ENCODE results near the gene TRIO. TPM values are rescaled to one million over a fixed set of nuclear protein-coding genes. Genes with fewer than 3 reads are reported as not detected.

Gene TRIO
- total RNA-seq, 1 donor from 2014 or later, result 223 TPM

DNA sequence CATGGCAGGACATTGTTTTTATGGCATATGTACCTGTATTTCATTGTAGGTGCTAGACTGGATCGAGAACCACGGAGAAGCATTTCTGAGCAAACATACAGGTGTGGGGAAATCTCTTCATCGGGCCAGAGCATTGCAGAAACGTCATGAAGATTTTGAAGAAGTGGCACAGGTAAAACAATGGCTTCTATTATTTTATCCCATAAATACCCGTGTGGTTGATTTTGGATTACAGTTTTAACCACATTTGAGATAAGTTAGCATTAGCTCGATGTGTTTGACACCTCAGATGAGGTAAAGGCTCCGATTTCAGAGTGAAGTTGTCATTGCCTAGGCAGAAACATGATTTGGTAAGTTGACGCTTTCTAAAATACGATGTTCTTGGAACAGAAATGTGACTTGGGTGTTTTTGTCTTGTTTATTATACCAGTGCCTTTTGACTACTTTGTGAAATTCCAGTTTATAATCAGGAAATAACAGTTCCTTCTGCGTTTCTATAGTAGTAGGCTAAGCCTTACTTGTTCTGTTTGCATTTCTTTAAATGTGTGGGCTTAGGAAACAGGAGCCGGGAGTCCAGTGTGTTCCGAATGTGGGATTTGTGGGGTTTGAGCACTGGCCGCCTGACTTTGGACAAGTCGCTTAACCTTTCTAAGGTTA lies 187.7 kb downstream of the TRIO start:
- peak overlapping the region; percentile 89 for H3K27ac Mint-ChIP-seq
- DNase-seq (no peak), ATAC-seq (ENCODE audit: low read depth) (no peak)
- ChIA-PET POLR2A (interaction anchor here (1.2 kb wide), 1 partner anchor 44 kb away, joined by 3 read pairs; no protein-coding TSS in a partner anchor), CTCF (interaction anchor here (1.4 to 3.0 kb wide), 2 partner anchors 21 to 318 kb away, joined by 5 to 18 read pairs; no protein-coding TSS in a partner anchor)
- peaks cover 59% of the 10 kb centered on the region for H3K4me1 Mint-ChIP-seq
- TF ChIP-seq, protein P1, sequence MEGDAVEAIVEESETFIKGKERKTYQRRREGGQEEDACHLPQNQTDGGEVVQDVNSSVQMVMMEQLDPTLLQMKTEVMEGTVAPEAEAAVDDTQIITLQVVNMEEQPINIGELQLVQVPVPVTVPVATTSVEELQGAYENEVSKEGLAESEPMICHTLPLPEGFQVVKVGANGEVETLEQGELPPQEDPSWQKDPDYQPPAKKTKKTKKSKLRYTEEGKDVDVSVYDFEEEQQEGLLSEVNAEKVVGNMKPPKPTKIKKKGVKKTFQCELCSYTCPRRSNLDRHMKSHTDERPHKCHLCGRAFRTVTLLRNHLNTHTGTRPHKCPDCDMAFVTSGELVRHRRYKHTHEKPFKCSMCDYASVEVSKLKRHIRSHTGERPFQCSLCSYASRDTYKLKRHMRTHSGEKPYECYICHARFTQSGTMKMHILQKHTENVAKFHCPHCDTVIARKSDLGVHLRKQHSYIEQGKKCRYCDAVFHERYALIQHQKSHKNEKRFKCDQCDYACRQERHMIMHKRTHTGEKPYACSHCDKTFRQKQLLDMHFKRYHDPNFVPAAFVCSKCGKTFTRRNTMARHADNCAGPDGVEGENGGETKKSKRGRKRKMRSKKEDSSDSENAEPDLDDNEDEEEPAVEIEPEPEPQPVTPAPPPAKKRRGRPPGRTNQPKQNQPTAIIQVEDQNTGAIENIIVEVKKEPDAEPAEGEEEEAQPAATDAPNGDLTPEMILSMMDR (IDR thresholded peaks at IDR 0.05), result no peak
- H3K27me3 Mint-ChIP-seq, result no peaks in the 10 kb centered on the region
- peaks cover 60% of the 10 kb centered on the region for H3K36me3 Mint-ChIP-seq (ENCODE audit: low read depth)
- H3K9me3 Mint-ChIP-seq, result no peaks in the 10 kb centered on the region
- intact Hi-C loops (cut with micrococcal nuclease), result loop anchor here (1.0 to 2.0 kb wide), 3 partner anchors 11 to 189 kb away; no protein-coding TSS in a partner anchor
- peak overlapping the region; percentile 74 for H3K4me3 Mint-ChIP-seq

DNA sequence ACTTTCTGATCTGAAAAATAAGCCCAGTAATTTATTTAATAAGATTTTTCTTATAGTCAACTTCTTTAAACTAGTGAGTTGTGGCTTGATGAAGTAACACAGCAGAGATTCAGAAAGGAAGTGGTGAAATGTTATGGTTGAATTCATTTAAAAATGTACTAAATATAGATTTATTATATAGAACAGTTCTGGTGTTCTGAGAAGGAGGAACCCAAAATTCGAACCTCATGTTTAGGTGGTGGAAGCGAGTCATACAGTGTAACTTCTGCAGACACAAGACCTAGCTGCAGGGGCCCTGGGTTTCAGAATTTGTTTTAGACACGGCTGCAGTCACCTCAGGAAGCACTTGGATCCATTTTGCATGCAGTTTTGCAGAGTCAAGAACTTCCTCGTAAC lies 188.2 kb downstream of the TRIO start:
- H3K4me3 Mint-ChIP-seq, result peak overlapping the region; percentile 74
- H3K4me1 Mint-ChIP-seq, result peaks cover 57% of the 10 kb centered on the region
- POLR2A ChIA-PET, result interaction anchor here (1.2 kb wide), 1 partner anchor 44 kb away, joined by 3 read pairs; no protein-coding TSS in a partner anchor
- no peaks in the 10 kb centered on the region for H3K9me3 Mint-ChIP-seq
- ATAC-seq (ENCODE audit: low read depth) (peak; percentile 92), DNase-seq (no peak)
- H3K36me3 Mint-ChIP-seq (ENCODE audit: low read depth), result peaks cover 60% of the 10 kb centered on the region
- CTCF ChIA-PET, result interaction anchor here (1.4 kb wide), 1 partner anchor 317 kb away, joined by 5 read pairs; no protein-coding TSS in a partner anchor
- TF ChIP-seq, protein P1 (IDR thresholded peaks at IDR 0.05), result no peak
- intact Hi-C loops (cut with micrococcal nuclease), result loop anchor here (1.0 to 2.0 kb wide), 3 partner anchors 11 to 189 kb away; no protein-coding TSS in a partner anchor
- H3K27me3 Mint-ChIP-seq, result no peaks in the 10 kb centered on the region
- H3K27ac Mint-ChIP-seq, result peak overlapping the region; percentile 89

DNA sequence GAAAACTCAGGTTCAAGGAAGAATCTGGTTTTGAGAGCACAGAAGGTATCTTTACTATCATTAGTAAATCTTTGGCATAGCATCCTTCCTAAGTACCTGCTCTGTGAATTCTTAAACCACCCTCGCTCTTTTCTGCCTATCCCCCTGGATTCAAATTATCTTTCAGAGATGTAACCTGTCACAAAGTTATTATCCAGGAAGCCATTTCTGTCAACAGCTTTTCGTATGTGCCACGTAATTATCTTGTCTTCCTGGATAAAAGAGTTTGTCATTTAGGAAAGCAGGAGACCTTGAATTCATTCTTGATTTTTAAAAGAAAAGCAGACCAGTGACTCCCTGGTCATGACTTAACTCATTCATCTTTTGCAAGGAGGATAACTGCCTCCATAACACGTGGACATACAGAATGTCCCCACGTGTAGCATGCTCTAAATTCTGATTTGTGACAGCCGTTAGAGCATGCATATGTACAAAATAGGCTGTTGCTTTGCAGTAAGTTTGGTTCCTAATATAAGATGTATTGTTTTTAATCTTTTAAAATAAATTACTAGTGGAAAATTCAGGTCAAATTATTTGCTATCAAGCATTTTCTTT lies 189.0 kb downstream of the TRIO start:
- intact Hi-C loops (cut with micrococcal nuclease), result no loop called here

DNA sequence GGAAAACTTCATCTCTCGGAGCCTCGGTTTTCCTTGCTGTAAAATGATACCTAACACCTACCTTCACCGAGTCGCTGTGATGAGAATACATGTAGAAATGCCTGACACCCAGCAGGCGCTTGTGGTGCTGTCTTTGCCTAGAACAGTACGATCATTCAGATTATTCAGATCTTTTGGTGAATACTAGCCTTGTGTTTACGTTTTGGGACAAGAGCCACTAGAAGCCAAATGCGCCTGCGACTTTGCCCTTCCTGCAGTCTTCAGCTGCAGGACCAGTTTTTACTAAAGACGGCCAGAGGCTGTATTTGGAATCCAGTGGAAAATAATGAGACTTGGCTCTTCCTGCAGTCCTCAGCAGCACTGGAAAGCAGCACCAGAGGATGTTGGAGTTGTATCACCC lies 189.6 kb downstream of the TRIO start:
- TF ChIP-seq, protein P1 (IDR thresholded peaks at IDR 0.05), result no peak
- POLR2A ChIA-PET, result no interaction called here

More for the DNA sequence above, 189.0 kb downstream of the TRIO start:
- H3K36me3 Mint-ChIP-seq (ENCODE audit: low read depth), result peaks cover 65% of the 10 kb centered on the region
- POLR2A ChIA-PET, result interaction anchor here (1.2 kb wide), 1 partner anchor 45 kb away, joined by 3 read pairs; no protein-coding TSS in a partner anchor
- peaks cover 55% of the 10 kb centered on the region for H3K4me1 Mint-ChIP-seq
- H3K9me3 Mint-ChIP-seq, result no peaks in the 10 kb centered on the region
- no peaks in the 10 kb centered on the region for H3K27me3 Mint-ChIP-seq
- CTCF ChIA-PET, result no interaction called here
- DNase-seq (no peak), ATAC-seq (ENCODE audit: low read depth) (no peak)
- TF ChIP-seq, protein P1 (IDR thresholded peaks at IDR 0.05), result no peak
- H3K27ac Mint-ChIP-seq, result peak overlapping the region; percentile 89
- H3K4me3 Mint-ChIP-seq, result peak overlapping the region; percentile 63

DNA sequence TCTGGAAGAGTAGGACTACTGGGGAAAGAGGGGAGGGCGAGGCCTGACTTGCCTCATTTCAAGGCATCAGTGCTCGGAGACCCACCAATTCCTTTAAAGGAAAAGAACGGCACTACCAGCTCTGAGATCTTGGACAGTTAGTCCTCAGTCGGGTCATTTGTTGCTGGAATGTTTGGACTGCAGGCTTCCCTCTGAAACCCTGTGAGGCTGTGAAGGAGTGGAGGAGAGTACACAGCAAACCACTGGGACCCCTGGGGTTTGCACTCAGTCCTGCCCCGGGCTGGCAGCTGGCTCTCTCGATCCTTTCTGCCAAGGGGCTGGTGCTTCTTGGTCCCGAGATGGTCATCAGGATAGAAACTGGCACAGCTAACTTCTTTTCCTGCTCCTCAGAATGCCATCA lies 194.5 kb downstream of the TRIO start:
- CTCF ChIA-PET, result interaction anchor here (0.9 kb wide), 1 partner anchor 67 kb away, joined by 3 read pairs; no protein-coding TSS in a partner anchor
- DNase-seq (no peak), ATAC-seq (ENCODE audit: low read depth) (no peak)
- peaks cover 81% of the 10 kb centered on the region for H3K36me3 Mint-ChIP-seq (ENCODE audit: low read depth)
- intact Hi-C loops (cut with micrococcal nuclease), result no loop called here
- POLR2A ChIA-PET, result no interaction called here
- H3K27me3 Mint-ChIP-seq, result no peaks in the 10 kb centered on the region
- no peaks in the 10 kb centered on the region for H3K9me3 Mint-ChIP-seq
- no peak overlapping the region for H3K4me3 Mint-ChIP-seq
- no peak overlapping the region for H3K27ac Mint-ChIP-seq
- H3K4me1 Mint-ChIP-seq, result peaks cover 46% of the 10 kb centered on the region
- TF ChIP-seq, protein P1 (IDR thresholded peaks at IDR 0.05), result no peak

More for the DNA sequence above, 189.6 kb downstream of the TRIO start:
- DNase-seq, result no peak
- no peak overlapping the region for H3K27ac Mint-ChIP-seq
- no peak for ATAC-seq (ENCODE audit: low read depth)
- CTCF ChIA-PET, result no interaction called here
- H3K36me3 Mint-ChIP-seq (ENCODE audit: low read depth), result peaks cover 71% of the 10 kb centered on the region
- H3K27me3 Mint-ChIP-seq, result no peaks in the 10 kb centered on the region
- peaks cover 55% of the 10 kb centered on the region for H3K4me1 Mint-ChIP-seq
- H3K4me3 Mint-ChIP-seq, result no peak overlapping the region
- no peaks in the 10 kb centered on the region for H3K9me3 Mint-ChIP-seq
- intact Hi-C loops (cut with micrococcal nuclease), result no loop called here
